DOHH2 (cell line): ENCODE data around the gene RUNX1.

ENCODE experiments used
- CTCF ChIP-seq: fragments of 200-600 bp; sonication (generic); IDR thresholded peaks from one replicate; pipeline ENCODE4 v1.5.1; 2014; ENCODE audit warnings: antibody characterized with exemption, mild to moderate bottlenecking, low read depth, low read length; ENCODE audit not compliant: poor library complexity, severe bottlenecking
- EZH2phosphoT487 ChIP-seq: fragments of 200-600 bp; sonication (generic); IDR thresholded peaks from 2 replicates; pipeline ENCODE4 v1.6.1; 2017; ENCODE audit warnings: borderline replicate concordance, mild to moderate bottlenecking, antibody characterized with exemption, low read length, moderate library complexity, mixed read lengths

GRCh38 chr21:34748862-34749261 is 300.2 kb downstream of the RUNX1 start:
- no peak for TF ChIP-seq CTCF
- TF ChIP-seq EZH2phosphoT487 = no peak
